HG03457 (cell line): ENCODE data around the gene POC1A.
"Not testable (repeated sequence)": the region's sequence is repeated elsewhere in the genome, so short reads cannot be mapped to it uniquely, and the experiment has no call there.

Experiments used
- ATAC-seq: cut with Tn5 transposase; IDR thresholded peaks from one replicate; pipeline ENCODE4 v1.9.1; 2021; ENCODE audit warnings: moderate number of reproducible peaks; ENCODE audit not compliant: unreplicated experiment

POC1A gene

DNA sequence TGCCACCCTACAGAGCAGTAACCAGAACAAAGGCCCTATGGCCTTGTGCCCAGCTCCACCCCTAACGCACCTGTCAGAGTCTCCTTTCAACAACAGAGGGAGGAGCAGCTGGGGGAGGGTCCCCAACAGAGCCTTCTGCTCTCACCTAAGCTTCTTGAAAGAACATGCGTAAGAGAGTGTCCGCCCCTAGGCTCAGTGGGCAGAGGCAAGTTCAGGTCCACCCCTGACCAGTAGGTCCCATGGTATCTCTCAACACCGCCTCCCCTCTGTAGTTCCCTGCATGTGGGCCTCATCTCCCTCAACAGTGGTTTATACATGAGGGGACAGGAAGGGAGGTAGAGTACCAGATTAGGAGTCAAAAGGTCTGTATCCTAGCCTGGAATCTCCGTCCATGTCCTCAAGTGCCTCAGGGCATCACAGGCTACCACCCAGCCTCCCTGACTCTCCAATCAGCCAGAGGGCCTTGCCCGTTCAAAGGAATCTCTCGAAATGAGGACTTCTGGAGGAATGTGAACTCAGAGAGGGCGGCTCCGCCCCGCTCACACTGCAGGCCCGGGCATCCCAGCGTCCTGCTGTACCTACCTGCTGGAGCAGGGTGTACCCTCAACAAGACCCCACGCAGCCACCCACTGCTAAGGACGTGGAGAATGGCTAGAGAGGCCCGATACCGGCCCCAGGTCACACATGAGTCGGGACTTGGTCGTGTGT lies 680 bp downstream of the POC1A start:
- ATAC-seq: peak; percentile 11

- ATAC-seq: not testable (repeated sequence)
Measured at GRCh38 chr3:52151991-52152390, 2.2 kb downstream of the POC1A start.

DNA sequence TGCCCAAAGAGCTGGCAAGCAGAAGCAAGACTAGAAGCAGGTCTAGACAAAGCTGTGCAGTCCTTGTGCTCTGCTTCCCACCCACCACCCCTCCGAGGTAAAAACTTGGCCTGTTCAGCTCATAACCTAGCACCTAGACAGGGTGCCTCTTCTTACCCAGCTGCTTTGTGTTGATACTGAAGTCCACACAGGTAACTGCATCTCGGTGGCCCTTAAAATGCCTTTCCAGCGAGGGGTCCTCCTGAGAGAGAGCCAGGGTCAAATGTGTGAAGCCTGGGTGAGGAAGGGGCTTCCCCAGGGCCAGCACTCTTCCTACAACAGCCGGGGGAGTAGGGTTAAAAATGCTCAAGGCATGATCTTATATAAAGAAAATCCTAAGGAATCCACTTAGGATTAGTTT lies 3.4 kb downstream of the POC1A start:
- ATAC-seq: no peak

- ATAC-seq: no peak
Measured at GRCh38 chr3:52150357-52150756, 3.9 kb downstream of the POC1A start.

GRCh38 chr3:52149726-52150125 lies 4.5 kb downstream of the POC1A start:
- ATAC-seq: no peak

GRCh38 chr3:52149021-52149420 lies 5.2 kb downstream of the POC1A start:
- ATAC-seq: no peak

- no peak for ATAC-seq
Measured at GRCh38 chr3:52147804-52148203, 6.4 kb downstream of the POC1A start.

DNA sequence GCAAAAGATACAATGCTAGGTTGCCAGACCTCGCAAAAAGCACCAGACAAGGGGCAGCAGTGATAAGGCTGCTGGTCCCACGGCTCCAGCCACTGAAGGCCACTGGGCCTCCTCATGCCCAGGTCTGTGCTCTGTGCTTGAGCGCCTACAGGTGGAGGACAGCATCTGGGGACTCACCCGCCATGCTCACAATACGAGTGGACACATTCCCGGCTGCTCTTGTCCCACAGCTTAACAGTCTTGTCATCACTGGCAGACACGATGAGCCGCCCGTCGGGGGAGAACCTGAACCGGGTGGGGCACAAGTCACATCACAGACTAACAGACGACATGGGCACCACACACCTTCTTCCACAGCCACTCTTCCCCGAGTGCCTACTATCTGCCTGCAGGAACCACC lies 7.4 kb downstream of the POC1A start:
- ATAC-seq: no peak

- ATAC-seq: no peak
Measured at GRCh38 chr3:52146189-52146588, 8.0 kb downstream of the POC1A start.

DNA sequence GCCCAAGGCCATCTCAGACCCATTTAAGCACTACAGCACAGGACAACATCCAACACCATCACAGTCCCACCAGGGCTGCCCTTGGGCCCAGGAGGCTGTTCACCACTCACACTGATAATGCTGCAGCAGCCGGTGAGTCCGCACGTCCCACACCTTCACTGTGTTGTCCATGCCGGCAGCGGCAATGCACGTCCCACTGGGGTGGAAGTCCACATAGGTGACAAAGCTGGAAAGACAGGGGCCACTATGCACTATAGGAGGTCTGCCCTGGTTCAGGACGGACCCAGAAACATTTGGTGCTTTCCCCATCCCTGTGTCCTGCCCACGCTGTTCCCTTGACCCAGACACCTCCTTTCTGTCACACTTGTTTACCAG lies 8.5 kb downstream of the POC1A start:
- no peak for ATAC-seq

DNA sequence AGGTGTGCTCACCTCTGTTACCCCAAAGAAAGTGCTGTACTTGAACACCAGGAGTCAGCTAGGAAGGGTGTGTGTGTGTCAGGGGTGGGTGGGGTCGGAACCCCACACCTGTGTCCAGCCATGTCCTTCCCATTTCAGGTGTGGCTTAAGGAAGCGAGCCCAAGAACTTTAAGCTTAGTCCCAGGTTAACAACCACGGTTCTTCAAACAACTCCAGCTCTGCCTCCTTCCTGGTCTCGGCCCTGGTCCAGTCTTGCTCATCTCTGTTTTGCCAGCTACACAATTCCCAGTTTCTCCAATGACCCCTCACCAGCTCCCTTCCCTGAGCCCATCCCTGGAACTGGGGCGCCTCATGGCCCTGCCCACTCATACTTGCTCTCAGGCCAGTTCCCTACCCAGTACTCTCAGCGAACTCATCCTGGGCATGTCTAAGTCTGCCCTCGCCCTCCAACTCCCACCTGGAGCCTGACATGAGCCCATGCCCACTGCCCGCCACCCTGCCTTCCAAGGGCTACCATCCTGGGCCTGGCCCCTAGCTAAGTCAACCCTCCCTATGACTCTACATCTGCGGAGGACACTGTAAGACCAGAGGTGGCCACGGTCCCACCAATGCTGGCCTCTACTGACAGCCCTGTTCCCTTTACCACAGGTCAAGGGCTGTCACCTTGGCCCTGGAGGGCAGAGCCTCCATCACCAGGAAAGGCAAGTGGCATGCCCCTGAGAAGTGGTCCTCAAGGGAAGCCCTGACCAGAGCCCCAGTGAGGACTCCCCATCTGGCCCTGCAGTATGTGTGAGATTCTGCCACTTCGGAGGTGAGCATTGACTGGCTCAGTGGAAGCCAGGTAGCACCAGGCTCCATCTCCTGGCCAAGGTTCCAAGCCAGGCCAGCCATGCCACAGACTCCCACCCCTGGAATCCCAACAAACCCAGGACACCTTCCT lies 9.2 kb downstream of the POC1A start:
- ATAC-seq: no peak

GRCh38 chr3:52144034-52144795 lies 10.0 kb downstream of the POC1A start:
- no peak for ATAC-seq

GRCh38 chr3:52143616-52144015 lies 10.6 kb downstream of the POC1A start:
- ATAC-seq: no peak

DNA sequence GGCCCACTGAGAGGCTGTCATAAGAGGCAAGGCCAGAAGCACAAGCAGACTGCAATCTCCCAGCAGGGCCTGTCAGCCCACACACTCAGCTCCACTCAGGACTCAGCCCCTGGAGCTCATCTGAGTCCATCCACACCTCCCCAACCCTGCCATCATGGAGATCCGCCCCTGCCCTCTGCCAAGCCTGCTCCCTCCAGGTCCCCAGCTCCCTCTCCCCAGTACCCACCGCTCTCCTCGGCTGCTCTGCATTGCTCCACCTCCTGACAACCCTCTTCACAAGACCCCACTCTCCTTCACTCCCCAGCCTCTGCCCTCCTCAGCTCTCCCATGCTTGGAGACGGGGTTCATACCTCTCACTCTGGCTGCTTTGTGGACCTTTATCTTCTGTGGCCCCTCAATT lies 11.1 kb downstream of the POC1A start:
- no peak for ATAC-seq

DNA sequence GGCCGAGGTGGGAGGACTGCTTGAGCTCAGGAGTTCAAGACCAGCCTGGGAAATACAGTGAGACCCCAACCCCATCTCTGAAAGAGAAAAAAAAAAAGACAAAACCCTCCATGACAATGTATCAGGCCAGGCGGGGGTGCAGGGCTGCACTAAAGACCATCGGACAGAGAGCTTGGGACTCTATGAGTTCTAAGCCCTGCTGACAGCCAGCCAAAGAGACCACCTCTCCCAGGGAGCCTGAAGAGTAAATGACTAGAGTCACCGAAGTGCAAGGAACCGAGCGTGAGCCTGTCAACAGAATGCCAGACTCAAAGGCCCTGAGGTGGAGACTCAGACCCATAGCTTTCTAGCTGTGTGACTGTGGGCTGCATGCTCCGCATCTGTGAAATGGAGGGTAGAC lies 12.5 kb downstream of the POC1A start:
- no peak for ATAC-seq

DNA sequence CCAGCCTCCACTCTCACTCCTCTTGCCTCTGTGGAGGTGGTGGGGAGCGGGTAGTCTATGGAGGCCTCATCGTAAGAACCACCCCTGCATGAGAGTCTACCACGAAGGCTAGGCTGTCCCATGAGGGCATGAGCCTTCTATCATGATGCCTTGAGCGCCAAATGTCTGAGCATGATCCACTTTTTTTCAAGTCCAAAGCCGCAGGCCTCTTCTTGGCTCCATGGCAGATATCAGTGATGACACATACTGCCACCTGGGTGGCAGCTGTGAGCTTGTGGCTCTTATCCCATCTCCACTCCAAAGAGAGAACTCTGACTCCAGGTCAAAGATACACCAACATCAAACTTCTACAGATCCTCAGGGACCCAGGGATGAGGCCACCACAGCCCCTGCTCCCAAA lies 13.5 kb downstream of the POC1A start:
- ATAC-seq: no peak

GRCh38 chr3:52140000-52140399 lies 14.2 kb downstream of the POC1A start:
- no peak for ATAC-seq

- no peak for ATAC-seq
Measured at GRCh38 chr3:52137311-52137710, 16.9 kb downstream of the POC1A start.

- ATAC-seq: no peak
Measured at GRCh38 chr3:52136513-52136912, 17.7 kb downstream of the POC1A start.

GRCh38 chr3:52135332-52135731 lies 18.9 kb downstream of the POC1A start:
- no peak for ATAC-seq

- ATAC-seq: no peak
Measured at GRCh38 chr3:52134761-52135160, 19.5 kb downstream of the POC1A start.

GRCh38 chr3:52132930-52133329 lies 21.3 kb downstream of the POC1A start:
- ATAC-seq: no peak
